Effector CD4-positive, alpha-beta T cell (primary cell): ENCODE measurements around the gene ZBTB7A.

Source experiments
- DNase-seq: peaks from one replicate; pipeline ENCODE4 v3.0.0-alpha.2; 2020

Gene ZBTB7A

GRCh38 chr19:4093643-4094175, 27.0 kb upstream of the ZBTB7A start:
- DNase-seq: no peak

- no peak for DNase-seq
These were observed 23.9 kb upstream of the ZBTB7A start for GRCh38 chr19:4090356-4091220.

GRCh38 chr19:4089946-4090345, 23.2 kb upstream of the ZBTB7A start:
- no peak for DNase-seq

GRCh38 chr19:4089400-4089908, 22.8 kb upstream of the ZBTB7A start:
- peak; percentile 24 for DNase-seq

- DNase-seq: peak; percentile 31
These were observed 22.3 kb upstream of the ZBTB7A start for GRCh38 chr19:4088975-4089374.

GRCh38 chr19:4087787-4088679, 21.3 kb upstream of the ZBTB7A start:
- no peak for DNase-seq

- no peak for DNase-seq
These were observed 19.7 kb upstream of the ZBTB7A start for GRCh38 chr19:4086411-4086867.

- DNase-seq: no peak
These were observed 17.8 kb upstream of the ZBTB7A start for GRCh38 chr19:4084547-4084877.

- no peak for DNase-seq
These were observed 17.2 kb upstream of the ZBTB7A start for GRCh38 chr19:4083677-4084546.

- no peak for DNase-seq
These were observed 15.5 kb upstream of the ZBTB7A start for GRCh38 chr19:4082172-4082571.

- no peak for DNase-seq
These were observed 14.9 kb upstream of the ZBTB7A start for GRCh38 chr19:4081441-4082129.

- DNase-seq: no peak
These were observed 13.8 kb upstream of the ZBTB7A start for GRCh38 chr19:4080473-4080872.

GRCh38 chr19:4077800-4078684, 11.3 kb upstream of the ZBTB7A start:
- no peak for DNase-seq

- DNase-seq: no peak
These were observed 10.3 kb upstream of the ZBTB7A start for GRCh38 chr19:4077007-4077374.

- DNase-seq: no peak
These were observed 8.7 kb upstream of the ZBTB7A start for GRCh38 chr19:4075373-4075772.

- DNase-seq: no peak
These were observed 4.9 kb upstream of the ZBTB7A start for GRCh38 chr19:4071610-4072009.

- DNase-seq: no peak
These were observed 2.7 kb upstream of the ZBTB7A start for GRCh38 chr19:4069331-4069959.

- no peak for DNase-seq
These were observed 1.6 kb upstream of the ZBTB7A start for GRCh38 chr19:4068047-4068966.
